SU-DHL-6 (cell line): ENCODE results near the gene MGRN1.

Experiments
- H2AFZ ChIP-seq: fragments of 200-600 bp; sonication (generic); 2 replicates; pipeline ENCODE4 v1.6.1; 2014; ENCODE audit warnings: low read depth, mild to moderate bottlenecking, moderate library complexity, mixed read lengths, antibody characterized with exemption, low read length; ENCODE audit not compliant: severe bottlenecking
- H3F3A ChIP-seq: fragments of 200-600 bp; shearing (Covaris generic); 2 replicates; pipeline ENCODE4 v1.6.0; 2016; ENCODE audit warnings: antibody characterized with exemption, mild to moderate bottlenecking; ENCODE audit not compliant: insufficient read depth
- H3K27ac ChIP-seq: fragments of 200-600 bp; sonication (generic); 2 replicates; pipeline ENCODE4 v1.5.1; 2016; ENCODE audit warnings: low read depth, mild to moderate bottlenecking, low read length, moderate library complexity, mixed read lengths
- H3K27me3 ChIP-seq: fragments of 200-600 bp; sonication (generic), shearing (Covaris generic); 2 replicates; pipeline ENCODE4 v1.6.0; 2014; ENCODE audit warnings: mild to moderate bottlenecking, low read length
- H3K36me3 ChIP-seq: fragments of 200-600 bp; sonication (generic); 2 replicates; pipeline ENCODE4 v1.6.1; 2014; ENCODE audit warnings: mild to moderate bottlenecking, low read length, mixed read lengths
- H3K4me2 ChIP-seq: fragments of 300-600, 200-600 bp; shearing (Covaris generic), sonication (generic); 2 replicates; pipeline ENCODE4 v1.6.0; 2014; ENCODE audit warnings: low read length, low read depth, mild to moderate bottlenecking; ENCODE audit not compliant: poor library complexity, severe bottlenecking
- H3K4me3 ChIP-seq: fragments of 200-600 bp; sonication (generic); 2 replicates; pipeline ENCODE4 v1.5.1; 2014; ENCODE audit warnings: antibody characterized with exemption, low read length, mild to moderate bottlenecking, mixed read lengths; ENCODE audit not compliant: insufficient read depth, poor library complexity, severe bottlenecking
- H3K79me2 ChIP-seq: fragments of 200-600 bp; sonication (generic); 2 replicates; pipeline ENCODE4 v1.6.1; 2014; ENCODE audit warnings: mild to moderate bottlenecking, low read length, moderate library complexity; ENCODE audit not compliant: insufficient read depth
- H3K9ac ChIP-seq: fragments of 200-600 bp; sonication (generic); 2 replicates; pipeline ENCODE4 v1.7.0; 2014; ENCODE audit warnings: mild to moderate bottlenecking, low read length
- H3K9me2 ChIP-seq: fragments of 200-600 bp; sonication (generic); replicated peaks from 2 replicates; pipeline ENCODE4 v1.6.1; 2014; ENCODE audit warnings: low read length; ENCODE audit not compliant: insufficient read depth
- H3K9me3 ChIP-seq: fragments of 200-600 bp; sonication (generic); 2 replicates; pipeline ENCODE4 v1.6.1; 2014; ENCODE audit warnings: low read length, mixed read lengths; ENCODE audit not compliant: insufficient read depth
- H4K20me1 ChIP-seq: fragments of 200-600 bp; sonication (generic); 2 replicates; pipeline ENCODE4 v1.6.1; 2014; ENCODE audit warnings: low read depth, mild to moderate bottlenecking, antibody characterized with exemption, low read length, moderate library complexity, mixed read lengths
- CTCF ChIP-seq: fragments of 200-600 bp; sonication (generic); IDR thresholded peaks from one replicate; pipeline ENCODE4 v1.5.1; 2017; ENCODE audit warnings: antibody characterized with exemption, mild to moderate bottlenecking, low read length, moderate library complexity; ENCODE audit not compliant: insufficient read depth, poor library complexity, severe bottlenecking
- EZH2phosphoT487 ChIP-seq: fragments of 200-600 bp; sonication (generic), shearing (Covaris generic); conservative IDR thresholded peaks from 2 replicates; pipeline ENCODE4 v1.6.1; 2018; ENCODE audit warnings: mild to moderate bottlenecking, antibody characterized with exemption, low read length, moderate library complexity, mixed read lengths

MGRN1 gene

GRCh38 chr16:4636196-4636595, 11.6 kb downstream of the MGRN1 start:
- Histone ChIP-seq H3K27me3 (no peaks in the 10 kb centered on the region), H2AFZ (no peak overlapping the region), H3K4me2 (no peak overlapping the region), H3F3A (no peaks in the 10 kb centered on the region), H3K27ac (no peak overlapping the region), H3K9me2 (no peaks in the 10 kb centered on the region), H3K9ac (no peak overlapping the region), H3K36me3 (no peaks in the 10 kb centered on the region), H4K20me1 (no peaks in the 10 kb centered on the region), H3K79me2 (peaks cover 33% of the 10 kb centered on the region), H3K9me3 (no peaks in the 10 kb centered on the region), H3K4me3 (no peak overlapping the region)
- TF ChIP-seq EZH2phosphoT487 (no peak), CTCF (no peak)

GRCh38 chr16:4637501-4638166, 13.0 kb downstream of the MGRN1 start:
- no peak for TF ChIP-seq CTCF
- no peak for TF ChIP-seq EZH2phosphoT487
- H3K79me2 ChIP-seq = peaks cover 30% of the 10 kb centered on the region; the same call in 1 of the 2 replicates

GRCh38 chr16:4639899-4640509, 15.4 kb downstream of the MGRN1 start:
- Histone ChIP-seq H3F3A (no peaks in the 10 kb centered on the region), H2AFZ (no peak overlapping the region), H3K9me2 (no peaks in the 10 kb centered on the region), H3K27me3 (no peaks in the 10 kb centered on the region), H3K4me2 (no peak overlapping the region), H3K27ac (no peak overlapping the region), H3K79me2 (peaks cover 17% of the 10 kb centered on the region; the same call in 1 of the 2 replicates), H3K36me3 (no peaks in the 10 kb centered on the region), H3K9me3 (no peaks in the 10 kb centered on the region), H4K20me1 (peaks cover 3% of the 10 kb centered on the region; the same call in 1 of the 2 replicates), H3K4me3 (no peak overlapping the region), H3K9ac (no peak overlapping the region)
- TF ChIP-seq CTCF (no peak), EZH2phosphoT487 (no peak)

More at GRCh38 chr16:4637501-4638166, 13.0 kb downstream of the MGRN1 start:
- H3K9me2 ChIP-seq = no peaks in the 10 kb centered on the region
- H3K36me3 ChIP-seq = no peaks in the 10 kb centered on the region
- H3K27me3 ChIP-seq = no peaks in the 10 kb centered on the region
- H4K20me1 ChIP-seq = no peaks in the 10 kb centered on the region
- no peak overlapping the region for H3K4me2 ChIP-seq
- H3K9ac ChIP-seq = no peak overlapping the region
- H3K4me3 ChIP-seq = no peak overlapping the region
- H3F3A ChIP-seq = no peaks in the 10 kb centered on the region
- H3K27ac ChIP-seq = no peak overlapping the region
- H3K9me3 ChIP-seq = no peaks in the 10 kb centered on the region
- no peak overlapping the region for H2AFZ ChIP-seq
